Myocyte (in vitro differentiated cells): ENCODE results near the gene FAF1. TPM values are rescaled to one million over a fixed set of nuclear protein-coding genes. Genes with fewer than 3 reads are reported as not detected.
"Not testable (repeated sequence)": the region's sequence is repeated elsewhere in the genome, so short reads cannot be mapped to it uniquely, and the experiment has no call there.

ENCODE experiments used
- DNase-seq: peaks from one replicate; pipeline ENCODE4 v3.0.0-alpha.2; 2012; ENCODE audit warnings: low read depth
- total RNA-seq: library from RNA; depleted of rRNA; stranded (reverse); fragments of >200 nt; gene quantifications from 2 replicates; pipeline ENCODE4 v1.2.3, GENCODE V29; 2014

The FAF1 gene
- total RNA-seq, 1 donor from 2014 or later, result 60.2 TPM

- DNase-seq, result no peak
Measured at GRCh38 chr1:50913954-50914353, 46.1 kb downstream of the FAF1 start.

DNA sequence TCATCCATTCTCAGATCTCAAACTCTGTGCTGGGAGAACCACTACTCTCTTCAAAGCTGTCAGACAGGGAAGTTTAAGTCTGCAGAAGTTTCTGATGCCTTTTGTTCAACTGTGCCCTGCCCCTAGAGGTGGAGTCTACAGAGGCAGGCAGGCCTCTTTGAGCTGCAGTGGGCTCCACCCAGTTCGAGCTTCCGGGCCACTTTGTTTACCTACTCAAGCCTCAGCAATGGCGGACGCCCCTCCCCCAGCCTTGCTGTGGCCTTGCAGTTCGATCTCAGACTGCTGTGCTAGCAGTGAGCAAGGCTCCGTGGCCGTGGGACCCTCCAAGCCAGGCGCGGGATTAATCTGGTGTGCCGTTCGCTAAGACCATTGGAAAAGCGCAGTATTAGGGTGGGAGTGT, 49.7 kb downstream of the FAF1 start:
- DNase-seq, result not testable (repeated sequence)

- not testable (repeated sequence) for DNase-seq
Measured at GRCh38 chr1:50907610-50908009, 52.5 kb downstream of the FAF1 start.

- not testable (repeated sequence) for DNase-seq
Measured at GRCh38 chr1:50906050-50906449, 54.0 kb downstream of the FAF1 start.

GRCh38 chr1:50902419-50902818, 57.6 kb downstream of the FAF1 start:
- DNase-seq, result no peak

DNA sequence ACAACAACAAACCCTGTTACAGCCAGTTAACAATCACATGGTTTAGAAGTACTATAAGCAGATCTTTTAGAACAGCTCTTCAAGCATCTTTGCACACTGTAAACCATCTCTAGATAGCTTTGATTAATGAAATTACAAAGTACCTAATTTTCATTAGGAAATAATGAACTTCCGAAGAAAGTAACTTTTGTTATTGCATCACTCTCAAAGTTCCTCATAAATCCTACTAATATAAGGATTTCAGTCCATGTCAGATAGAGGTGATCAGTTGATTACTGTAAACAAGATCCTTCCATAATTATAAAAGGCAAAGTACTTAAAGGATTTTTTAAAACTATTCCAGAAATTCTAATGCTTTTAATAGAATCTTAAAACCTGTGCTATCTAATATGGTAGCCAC, 58.2 kb downstream of the FAF1 start:
- no peak for DNase-seq

DNA sequence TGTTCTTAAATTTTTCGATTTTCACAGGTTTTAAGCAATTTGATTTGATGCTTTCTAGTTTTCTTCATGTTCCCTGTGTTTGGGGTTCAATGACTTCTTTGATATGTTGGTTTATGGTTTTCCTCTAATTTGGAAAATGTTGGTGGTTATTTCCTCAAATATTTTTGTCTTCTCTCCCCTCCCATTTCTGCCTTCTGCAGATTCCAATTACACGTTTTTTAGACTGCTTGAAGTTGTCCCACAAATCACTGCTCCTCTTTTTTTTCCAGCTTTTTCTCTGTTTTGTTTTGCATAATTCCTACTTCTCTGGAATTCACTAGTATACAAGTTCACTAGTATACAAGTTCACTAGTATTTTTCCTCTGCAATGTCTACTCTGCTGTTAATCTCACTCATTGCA, 61.3 kb downstream of the FAF1 start:
- DNase-seq, result no peak

- DNase-seq, result peak; percentile 13
Measured at GRCh38 chr1:50894340-50894739, 65.7 kb downstream of the FAF1 start.

DNA sequence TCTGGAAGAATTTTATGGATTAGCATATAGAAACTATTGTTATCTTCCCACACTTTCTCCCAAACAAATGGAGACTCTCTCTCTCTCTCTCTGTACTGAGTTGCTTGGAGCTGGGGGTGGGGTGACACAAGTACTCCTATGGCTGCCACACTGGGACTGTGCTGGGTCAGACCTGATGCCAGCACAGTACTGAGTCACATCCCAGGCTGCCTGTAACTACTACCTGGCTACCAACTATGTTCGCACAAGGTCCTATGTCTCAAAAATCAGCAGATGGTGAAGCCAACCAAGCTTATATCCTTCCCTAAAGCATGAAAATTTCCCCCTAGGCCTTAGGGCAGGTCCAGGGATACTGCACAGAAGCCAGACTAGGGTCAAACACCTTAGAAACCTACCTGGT, 66.6 kb downstream of the FAF1 start:
- DNase-seq, result no peak

DNA sequence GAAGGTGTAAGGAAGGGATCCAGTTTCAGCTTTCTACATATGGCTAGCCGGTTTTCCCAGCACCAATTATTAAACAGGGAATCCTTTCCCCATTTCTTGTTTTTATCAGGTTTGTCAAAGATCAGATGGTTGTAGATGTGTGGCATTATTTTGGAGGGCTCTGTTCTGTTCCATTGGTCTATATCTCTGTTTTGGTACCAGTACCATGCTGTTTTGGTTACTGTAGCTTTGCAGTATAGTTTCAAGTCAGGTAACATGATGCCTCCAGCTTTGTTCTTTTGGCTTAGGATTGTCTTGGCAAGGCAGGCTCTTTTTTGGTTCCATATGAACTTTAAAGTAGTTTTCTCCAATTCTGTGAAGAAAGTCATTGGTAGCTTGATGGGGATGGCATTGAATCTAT, 72.5 kb downstream of the FAF1 start:
- DNase-seq, result not testable (repeated sequence)

GRCh38 chr1:50880373-50880772, 79.7 kb downstream of the FAF1 start:
- DNase-seq, result no peak

DNA sequence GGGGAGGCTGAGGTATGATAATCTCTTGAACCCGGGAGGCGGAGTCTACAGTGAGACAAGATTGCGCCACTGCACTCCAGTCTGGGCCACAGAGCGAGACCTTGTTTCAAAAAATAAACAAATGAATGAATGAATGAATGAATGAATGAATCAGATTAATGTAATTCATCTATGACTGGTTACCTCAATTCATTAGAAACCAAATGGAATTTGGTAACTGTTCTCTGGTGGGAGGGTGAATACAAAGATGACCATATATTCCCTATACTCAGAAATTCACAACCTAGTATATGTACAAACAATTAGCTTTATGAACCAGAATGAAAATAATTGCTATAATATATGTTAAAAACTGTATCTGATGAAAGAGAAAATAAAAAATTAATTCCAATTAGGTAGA, 80.9 kb downstream of the FAF1 start:
- DNase-seq, result no peak

DNA sequence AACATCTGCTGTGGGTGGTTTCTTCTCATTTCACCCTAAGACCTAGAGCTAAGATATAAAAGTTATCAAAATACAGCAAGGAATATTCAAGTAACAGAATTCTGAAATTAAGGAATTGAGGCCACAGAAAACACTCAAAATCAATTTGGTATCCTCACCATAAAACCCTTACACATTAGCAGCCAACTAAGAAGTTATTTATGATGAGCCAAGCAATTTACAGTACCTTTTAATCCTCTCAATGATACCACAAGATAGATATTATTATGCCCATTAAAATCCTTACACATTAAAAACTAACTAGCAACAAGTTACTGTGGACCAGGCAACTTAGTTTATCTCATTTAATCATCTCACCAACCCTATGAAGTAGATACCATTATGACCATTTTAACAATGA, 81.6 kb downstream of the FAF1 start:
- no peak for DNase-seq

GRCh38 chr1:50877641-50878040, 82.4 kb downstream of the FAF1 start:
- no peak for DNase-seq

DNA sequence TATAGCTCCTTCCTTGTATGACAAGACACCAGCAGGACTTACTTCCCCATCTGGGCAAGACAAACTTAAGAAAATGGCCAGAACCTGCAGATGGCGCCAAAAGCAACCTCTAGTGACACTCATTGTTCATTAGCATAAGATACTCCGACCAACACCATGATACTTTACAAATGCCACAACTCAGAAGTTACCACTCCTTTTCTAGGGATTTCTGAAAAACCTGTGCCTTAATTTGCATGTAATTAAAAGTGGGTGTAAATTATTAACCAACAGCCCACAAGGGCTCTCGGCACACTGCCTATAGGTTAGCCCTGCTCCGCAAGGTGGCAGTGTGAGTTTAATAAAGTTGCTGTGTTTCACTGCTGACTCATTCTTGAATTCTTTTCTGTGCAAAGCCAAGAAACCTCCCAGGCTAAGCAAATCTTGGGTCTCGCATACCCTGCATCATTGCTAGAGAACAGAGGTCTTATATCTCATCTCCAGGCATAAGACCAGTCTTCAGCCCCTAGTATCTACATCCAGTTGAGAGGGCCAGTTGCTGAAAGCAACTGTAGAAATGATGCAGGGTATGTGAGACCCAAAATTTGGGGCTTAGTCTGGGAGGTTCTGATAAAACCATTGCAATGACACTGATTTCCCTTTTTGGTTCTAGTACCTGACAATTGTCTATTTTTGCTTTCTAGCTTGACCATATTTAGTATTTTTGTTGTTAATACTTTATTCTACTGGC, 86.4 kb downstream of the FAF1 start:
- peak; percentile 59 for DNase-seq

GRCh38 chr1:50864845-50865244, 95.2 kb downstream of the FAF1 start:
- not testable (repeated sequence) for DNase-seq

DNA sequence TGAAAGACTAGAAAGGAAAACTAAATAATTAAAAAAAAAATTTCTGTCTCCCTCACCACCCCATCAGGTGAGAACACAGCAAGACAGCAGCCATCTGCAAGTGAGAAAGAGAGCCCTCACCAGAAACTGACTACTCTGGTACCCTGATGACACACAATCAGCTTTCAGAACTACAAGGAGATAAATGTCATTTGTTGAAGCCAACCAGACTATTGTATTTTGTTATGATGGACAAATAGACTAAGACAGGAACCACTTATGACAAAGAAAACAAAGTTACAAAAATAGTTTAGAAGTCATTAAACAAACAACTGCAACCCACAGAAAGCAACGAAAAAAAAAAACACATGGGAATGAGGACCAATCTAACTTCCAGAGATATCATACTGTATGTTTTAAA, 98.3 kb downstream of the FAF1 start:
- DNase-seq, result no peak

DNA sequence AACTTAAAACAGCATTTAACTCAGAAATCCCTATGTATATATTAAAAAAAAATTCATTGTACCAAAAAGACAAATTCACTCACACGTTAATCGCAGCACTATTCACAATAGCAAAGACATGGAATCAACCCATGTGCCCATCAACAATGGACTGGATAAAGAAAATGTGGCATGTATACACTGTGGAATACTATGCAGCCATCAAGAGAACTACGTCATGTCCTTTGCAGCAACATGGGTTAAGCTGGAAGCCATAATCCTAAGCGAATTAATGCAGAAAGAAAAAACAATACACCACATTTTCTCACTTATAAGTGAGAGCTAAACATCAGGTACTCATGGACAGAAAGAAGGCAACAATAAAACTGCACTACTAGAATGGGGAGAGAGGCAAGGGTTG, 99.4 kb downstream of the FAF1 start:
- no peak for DNase-seq

DNA sequence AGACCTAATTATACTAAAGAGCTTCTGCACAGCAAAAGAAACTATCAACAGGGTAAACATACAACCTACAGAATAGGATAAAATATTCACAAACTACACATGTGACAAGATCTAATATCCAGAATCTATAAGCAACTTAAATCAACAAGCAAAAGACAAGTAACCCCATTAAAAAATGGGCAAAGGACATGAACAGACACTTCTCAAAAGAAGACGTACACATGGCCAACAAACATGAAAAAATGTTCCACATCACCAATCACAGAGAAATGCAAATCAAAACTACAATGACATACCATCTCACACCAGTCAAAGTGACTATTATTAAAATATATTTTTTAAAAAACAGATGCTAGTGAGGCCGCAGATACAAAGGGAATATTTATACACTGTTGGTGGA, 99.8 kb downstream of the FAF1 start:
- no peak for DNase-seq

DNA sequence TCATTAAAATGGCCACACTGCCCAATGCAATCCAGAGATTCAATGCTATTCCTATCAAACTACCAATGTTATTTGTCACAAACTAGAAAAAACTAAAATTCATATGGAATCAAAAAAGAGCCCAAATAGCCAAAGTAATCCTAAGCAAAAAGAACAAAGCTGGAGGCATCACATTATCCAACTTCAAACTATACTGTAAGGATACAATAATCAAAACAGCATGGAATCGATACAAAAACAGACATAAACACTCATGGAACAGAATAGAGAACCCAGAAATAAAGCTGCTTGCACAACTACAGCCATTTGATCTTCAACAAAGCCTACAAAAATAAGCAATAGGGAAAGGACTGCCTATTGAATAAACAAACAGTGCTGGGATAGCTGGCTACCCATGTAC, 100.4 kb downstream of the FAF1 start:
- DNase-seq, result no peak

- DNase-seq, result no peak
Measured at GRCh38 chr1:50858761-50859160, 101.3 kb downstream of the FAF1 start.

DNA sequence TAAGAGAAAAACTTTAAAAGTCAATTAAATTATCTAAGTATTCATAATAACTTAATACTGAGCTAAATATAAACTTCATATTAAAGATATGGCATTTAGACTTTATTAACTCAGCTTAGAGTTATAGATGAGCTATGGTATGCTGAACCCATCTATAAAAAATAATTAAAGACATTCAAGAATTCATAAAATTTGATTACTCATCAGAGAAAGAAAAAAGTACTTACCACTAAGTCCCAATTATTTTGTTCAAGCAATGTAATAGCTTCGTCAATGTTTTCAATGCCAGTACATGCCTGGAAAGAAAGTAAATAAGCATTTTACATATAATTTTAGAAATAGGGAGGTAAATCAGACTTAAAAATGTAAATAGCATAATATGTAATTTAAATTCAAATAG, 102.4 kb downstream of the FAF1 start:
- DNase-seq, result no peak

GRCh38 chr1:50853325-50853724, 106.7 kb downstream of the FAF1 start:
- no peak for DNase-seq

DNA sequence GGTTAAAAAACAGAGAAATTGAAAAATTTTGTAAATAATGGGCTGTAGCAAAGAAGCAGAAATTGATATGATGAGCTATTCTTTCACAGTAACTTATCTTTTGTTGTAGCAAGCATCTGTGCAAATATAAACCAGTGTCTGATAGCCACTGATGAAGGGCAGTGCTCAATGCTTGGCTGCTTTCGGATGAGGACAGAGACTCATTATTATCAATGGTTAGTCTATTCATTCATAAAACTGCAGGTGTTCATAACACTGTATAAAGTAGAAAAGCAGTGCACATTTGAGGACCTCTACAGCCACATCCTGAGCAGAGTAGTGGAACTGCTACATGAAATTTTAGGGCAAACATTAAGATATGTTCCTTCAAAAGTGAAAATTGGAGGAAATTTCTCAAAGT, 107.2 kb downstream of the FAF1 start:
- no peak for DNase-seq
